HEK293T (cell line): Measurements from ENCODE around the gene PDE8A.
"Not testable (repeated sequence)": the region's sequence is repeated elsewhere in the genome, so short reads cannot be mapped to it uniquely, and the experiment has no call there.

Experiments used
- CTCF ChIA-PET: fragments of 350-600 bp; formaldehyde crosslinking; extraction: SDS; loops from one replicate; lab custom pipeline; 2021; ENCODE audit warnings: antibody characterized with exemption, inconsistent platforms; lab: Yijun Ruan, JAX
- POLR2A ChIA-PET: fragments of 350-600 bp; formaldehyde crosslinking; extraction: SDS; loops from one replicate; lab custom pipeline; 2020; ENCODE audit warnings: antibody characterized with exemption, inconsistent platforms; lab: Yijun Ruan, JAX
- DNase-seq: peaks from one replicate; pipeline ENCODE4 v3.0.0; 2012; ENCODE audit warnings: mixed read lengths; ENCODE audit errors: extremely low spot score
- ARNT ChIP-seq: fragments of 450-650 bp; IDR thresholded peaks from 2 replicates; pipeline ENCODE4 v1.6.1; 2017; ENCODE audit warnings: mild to moderate bottlenecking
- BHLHE40 ChIP-seq: fragments of 450-650 bp; IDR thresholded peaks from 2 replicates; pipeline ENCODE4 v1.6.1; 2016; ENCODE audit warnings: mild to moderate bottlenecking, moderate library complexity, borderline replicate concordance
- CTBP1 ChIP-seq: fragments of 450-650 bp; IDR thresholded peaks from 2 replicates; pipeline ENCODE4 v1.6.1; 2016; ENCODE audit warnings: borderline replicate concordance
- ELF4 ChIP-seq: fragments of 450-650 bp; IDR thresholded peaks from 2 replicates; pipeline ENCODE4 v1.6.1; 2017; ENCODE audit warnings: antibody characterized with exemption
- FOXA1 ChIP-seq: fragments of 450-650 bp; IDR thresholded peaks from 2 replicates; pipeline ENCODE4 v1.6.1; 2016; ENCODE audit warnings: mild to moderate bottlenecking
- FOXK2 ChIP-seq: fragments of 450-650 bp; IDR thresholded peaks from 2 replicates; pipeline ENCODE4 v1.6.1; 2016; ENCODE audit warnings: mild to moderate bottlenecking
- FOXM1 ChIP-seq: fragments of 450-650 bp; IDR thresholded peaks from 2 replicates; pipeline ENCODE4 v1.6.1; 2017; ENCODE audit warnings: mild to moderate bottlenecking, borderline replicate concordance
- HDGF ChIP-seq: fragments of 450-650 bp; IDR thresholded peaks from 2 replicates; pipeline ENCODE4 v1.6.1; 2017; ENCODE audit warnings: antibody characterized with exemption, borderline replicate concordance
- L3MBTL2 ChIP-seq: fragments of 450-650 bp; conservative IDR thresholded peaks from 2 replicates; pipeline ENCODE4 v1.6.1; 2016; ENCODE audit warnings: mild to moderate bottlenecking
- LEF1 ChIP-seq: fragments of 450-650 bp; IDR thresholded peaks from 2 replicates; pipeline ENCODE4 v1.6.1; 2017; ENCODE audit warnings: mild to moderate bottlenecking, borderline replicate concordance
- NFRKB ChIP-seq: fragments of 450-650 bp; IDR thresholded peaks from 2 replicates; pipeline ENCODE4 v1.6.1; 2016; ENCODE audit warnings: mild to moderate bottlenecking, moderate library complexity
- PKNOX1 ChIP-seq: fragments of 450-650 bp; IDR thresholded peaks from 2 replicates; pipeline ENCODE4 v1.6.1; 2016
- SP1 ChIP-seq: fragments of 450-650 bp; IDR thresholded peaks from 2 replicates; pipeline ENCODE4 v1.6.1; 2017
- SUZ12 ChIP-seq: fragments of 450-650 bp; IDR thresholded peaks from 2 replicates; pipeline ENCODE4 v1.6.1; 2016; ENCODE audit warnings: mild to moderate bottlenecking
- TARDBP ChIP-seq: fragments of 450-650 bp; IDR thresholded peaks from 2 replicates; pipeline ENCODE4 v1.6.1; 2016
- ZNF384 ChIP-seq: fragments of 450-650 bp; IDR thresholded peaks from 2 replicates; pipeline ENCODE4 v1.6.1; 2016

The PDE8A gene

GRCh38 chr15:85167568-85167967, 185.9 kb downstream of the PDE8A start:
- ChIA-PET CTCF (interaction anchor here (0.9 to 1.8 kb wide), 3 partner anchors 11 to 293 kb away, joined by 3 to 13 read pairs (median 6); no protein-coding TSS in a partner anchor), POLR2A (no interaction called here)
- no peak for DNase-seq
- no peak for TF ChIP-seq LEF1
- no peak for TF ChIP-seq FOXM1
- no peak for TF ChIP-seq ARNT
- TF ChIP-seq BHLHE40 = no peak
- no peak for TF ChIP-seq HDGF
- no peak for TF ChIP-seq ELF4
- no peak for TF ChIP-seq SP1
- TF ChIP-seq FOXA1 = no peak
- TF ChIP-seq ZNF384 = no peak
- TF ChIP-seq TARDBP = no peak
- no peak for TF ChIP-seq SUZ12
- TF ChIP-seq L3MBTL2 = no peak

GRCh38 chr15:85168642-85169173, 187.1 kb downstream of the PDE8A start:
- peak; percentile 55 for DNase-seq
- TF ChIP-seq ZNF384 (no peak), ARNT (no peak), CTBP1 (no peak), HDGF (no peak), SP1 (no peak), NFRKB (no peak)
- ChIA-PET POLR2A (no interaction called here), CTCF (interaction anchor here (0.6 to 1.8 kb wide), 12 partner anchors 10 to 1441 kb away, joined by 3 to 13 read pairs (median 4); no protein-coding TSS in a partner anchor)

GRCh38 chr15:85171736-85172135, 190.1 kb downstream of the PDE8A start:
- ChIA-PET POLR2A (no interaction called here), CTCF (no interaction called here)
- TF ChIP-seq TARDBP = no peak
- TF ChIP-seq BHLHE40 = no peak
- no peak for TF ChIP-seq ZNF384
- no peak for TF ChIP-seq CTBP1
- TF ChIP-seq ARNT = no peak
- TF ChIP-seq L3MBTL2 = no peak
- TF ChIP-seq FOXK2 = no peak
- no peak for TF ChIP-seq SUZ12
- TF ChIP-seq HDGF = no peak
- TF ChIP-seq FOXA1 = no peak
- DNase-seq = no peak

- ChIA-PET CTCF (no interaction called here), POLR2A (no interaction called here)
- no peak for DNase-seq
- TF ChIP-seq FOXA1 (no peak), ELF4 (no peak), BHLHE40 (no peak), HDGF (no peak), FOXM1 (no peak), SP1 (no peak), ZNF384 (no peak), TARDBP (no peak), CTBP1 (no peak), LEF1 (no peak), SUZ12 (no peak), ARNT (no peak), NFRKB (no peak)
These were observed 191.3 kb downstream of the PDE8A start for GRCh38 chr15:85172846-85173490.

- CTCF ChIA-PET, POLR2A ChIA-PET: not testable (repeated sequence)
These were observed 192.0 kb downstream of the PDE8A start for GRCh38 chr15:85173630-85174029.

GRCh38 chr15:85174521-85174920, 192.9 kb downstream of the PDE8A start:
- TF ChIP-seq SP1 = no peak
- no peak for TF ChIP-seq BHLHE40
- TF ChIP-seq CTBP1 = no peak
- no peak for TF ChIP-seq FOXK2
- TF ChIP-seq FOXA1 = no peak
- TF ChIP-seq HDGF = no peak
- TF ChIP-seq ARNT = no peak
- TF ChIP-seq ZNF384 = no peak
- TF ChIP-seq LEF1 = no peak
- TF ChIP-seq TARDBP = no peak
- TF ChIP-seq SUZ12 = no peak
- no peak for TF ChIP-seq ELF4
- TF ChIP-seq PKNOX1 = no peak
- ChIA-PET POLR2A (no interaction called here), CTCF (no interaction called here)
- no peak for DNase-seq

More at GRCh38 chr15:85173630-85174029, 192.0 kb downstream of the PDE8A start:
- not testable (repeated sequence) for DNase-seq

- DNase-seq, POLR2A ChIA-PET: not testable (repeated sequence)
- CTCF ChIA-PET = interaction anchor here (2.6 kb wide), 1 partner anchor 9 kb away, joined by 13 read pairs; no protein-coding TSS in a partner anchor
These were observed 195.4 kb downstream of the PDE8A start for GRCh38 chr15:85177042-85177515.
